A549 (cell line): Measurements from ENCODE around the gene TJP3. TPM values are rescaled to one million over a fixed set of nuclear protein-coding genes. Genes with fewer than 3 reads are reported as not detected.

Experiments used
- ATAC-seq, 2 experiments: fragments of 200-7000 bp in 1 of 2; fragments of >200 bp in 1 of 2; cut with Nextera tagmentation in 1 of 2; cut with Tn5 transposase in 1 of 2; 3 replicates each; pipeline versions ENCODE4 v1.8.0 to v1.9.1; 2018 to 2020; ENCODE audit warnings: mild to moderate bottlenecking in 1 of 2, moderate library complexity in 1 of 2
- CTCF ChIA-PET: fragments of 300-600 bp; sonication (Branson Sonifier 250); formaldehyde crosslinking; extraction: SDS; loops from one replicate; lab custom pipeline; 2021; ENCODE audit warnings: antibody characterized with exemption, inconsistent platforms; lab: Yijun Ruan, JAX
- POLR2A ChIA-PET: fragments of 350-600 bp; formaldehyde crosslinking; extraction: SDS; loops from one replicate; lab custom pipeline; 2021; ENCODE audit warnings: antibody characterized with exemption, inconsistent platforms; lab: Yijun Ruan, JAX
- DNase-seq, 2 experiments: peaks; one replicate each; pipeline versions ENCODE4 v3.0.0 to v3.0.0-alpha.2; 2011 to 2016; ENCODE audit warnings: low read depth in 1 of 2, low spot score in 1 of 2
- FAIRE-seq: peaks from 2 replicates; lab custom pipeline; 2011; peaks lifted over from hg19 to GRCh38; lab: Jason Lieb, UNC
- H3K27ac ChIP-seq, 2 experiments: fragments of >200 bp; sonication (Bioruptor Twin); formaldehyde crosslinking; 3 replicates each; pipeline ENCODE4 v1.5.1; 2016 to 2017
- H3K4me1 ChIP-seq: fragments of >200 bp; sonication (Bioruptor Twin); formaldehyde crosslinking; 3 replicates; pipeline ENCODE4 v1.6.1; 2016
- H3K4me2 ChIP-seq: fragments of >200 bp; sonication (Bioruptor Twin); formaldehyde crosslinking; 3 replicates; pipeline ENCODE4 v1.6.1; 2016
- H3K4me3 ChIP-seq: fragments of >200 bp; sonication (Bioruptor Twin); formaldehyde crosslinking; 3 replicates; pipeline ENCODE4 v1.5.1; 2016
- H3K9me3 ChIP-seq: fragments of >200 bp; sonication (Bioruptor Twin); formaldehyde crosslinking; 3 replicates; pipeline ENCODE4 v1.6.1; 2016
- BHLHE40 ChIP-seq: IDR thresholded peaks from 2 replicates; pipeline ENCODE4 v1.6.1; 2012; ENCODE audit warnings: low read depth, low read length, inconsistent platforms
- CBX8 ChIP-seq: fragments of 200-600 bp; sonication (generic); IDR thresholded peaks from 2 replicates; pipeline ENCODE4 v1.6.1; 2016
- ESRRA ChIP-seq: fragments of 150-350 bp; IDR thresholded peaks from 2 replicates; pipeline ENCODE4 v1.6.1; 2014; ENCODE audit warnings: mild to moderate bottlenecking, low read length, borderline replicate concordance
- FOSB ChIP-seq: fragments of 250-450 bp; sonication (Bioruptor Pico); IDR thresholded peaks from 2 replicates; pipeline ENCODE4 v1.5.0; 2020; ENCODE audit warnings: mild to moderate bottlenecking, moderate library complexity
- FOXS1 ChIP-seq: fragments of 250-450 bp; sonication (Bioruptor Pico); IDR thresholded peaks from 2 replicates; pipeline ENCODE4 v1.5.0; 2020; ENCODE audit warnings: mild to moderate bottlenecking, moderate library complexity
- HEYL ChIP-seq: fragments of 250-450 bp; sonication (Bioruptor Pico); IDR thresholded peaks from 2 replicates; pipeline ENCODE4 v1.8.0; 2021; ENCODE audit warnings: mild to moderate bottlenecking, moderate library complexity
- JUNB ChIP-seq: fragments of >200 bp; sonication (Bioruptor Twin); formaldehyde crosslinking; IDR thresholded peaks from 2 replicates; pipeline ENCODE4 v1.6.1; 2016
- KDM1A ChIP-seq: fragments of 200-600 bp; sonication (generic); IDR thresholded peaks from 2 replicates; pipeline ENCODE4 v1.6.1; 2016; ENCODE audit warnings: low read depth, mild to moderate bottlenecking
- KDM5A ChIP-seq: fragments of 200-600 bp; sonication (generic); IDR thresholded peaks from 2 replicates; pipeline ENCODE4 v1.6.1; 2016; ENCODE audit warnings: antibody characterized with exemption, mild to moderate bottlenecking
- MAFK ChIP-seq: fragments of 450-650 bp; IDR thresholded peaks from 2 replicates; pipeline ENCODE4 v1.6.1; 2014; ENCODE audit not compliant: partially characterized antibody
- MAZ ChIP-seq: fragments of 150-350 bp; IDR thresholded peaks from 2 replicates; pipeline ENCODE4 v1.6.1; 2014; ENCODE audit warnings: antibody characterized with exemption, low read depth, low read length, borderline replicate concordance
- NPAS2 ChIP-seq: fragments of 250-450 bp; sonication (Bioruptor Pico); IDR thresholded peaks from 2 replicates; pipeline ENCODE4 v1.8.0; 2022; ENCODE audit warnings: mild to moderate bottlenecking, moderate library complexity, borderline replicate concordance
- NR3C1 ChIP-seq: fragments of >200 bp; sonication (Bioruptor Twin); formaldehyde crosslinking; IDR thresholded peaks from 3 replicates; pipeline ENCODE4 v1.6.1; 2017
- POLR2AphosphoS2 ChIP-seq: conservative IDR thresholded peaks from 2 replicates; pipeline ENCODE4 v1.6.1; 2012; ENCODE audit warnings: low read length, improper control_type of control experiment, inconsistent platforms
- RFX5 ChIP-seq: fragments of 450-650 bp; IDR thresholded peaks from 2 replicates; pipeline ENCODE4 v1.7.1; 2014; ENCODE audit warnings: antibody characterized with exemption, mild to moderate bottlenecking, moderate library complexity
- RNF2 ChIP-seq: fragments of 200-600 bp; sonication (generic); IDR thresholded peaks from 2 replicates; pipeline ENCODE4 v1.6.1; 2016; ENCODE audit warnings: low read depth, mild to moderate bottlenecking, antibody characterized with exemption, moderate library complexity, borderline replicate concordance
- SMC3 ChIP-seq: fragments of >200 bp; sonication (Bioruptor Twin); formaldehyde crosslinking; IDR thresholded peaks from 3 replicates; pipeline ENCODE4 v1.6.1; 2018; ENCODE audit warnings: inconsistent platforms
- SREBF2 ChIP-seq: fragments of 450-650 bp; IDR thresholded peaks from 2 replicates; pipeline ENCODE4 v1.6.1; 2014; ENCODE audit warnings: mild to moderate bottlenecking, moderate library complexity
- ZSCAN20 ChIP-seq: fragments of 250-450 bp; sonication (Bioruptor Pico); IDR thresholded peaks from 2 replicates; pipeline ENCODE4 v1.8.0; 2022; ENCODE audit warnings: mild to moderate bottlenecking, moderate library complexity
- WGBS: methylation state at CpG from one replicate; pipeline ENCODE4 v1.1.6; 2017; ENCODE audit errors: missing lambda C conversion rate; 5-methylcytosine and 5-hydroxymethylcytosine counted together
- polyA plus RNA-seq, 4 experiments: library from polyadenylated mRNA; depleted of rRNA in 3 of 4; stranded (reverse); fragments of >200 nt; fragmentation: RNase III in 1 of 4; extraction: RNeasy Plus Mini Kit Qiagen cat#74134 plus additional on column Dnase treatment in 1 of 4; gene quantifications; 2 replicates in 3 of 4; 3 replicates in 1 of 4; pipeline ENCODE4 v1.2.3, GENCODE V29; 2011 to 2017
- TF ChIP-seq, protein P1 (sequence below): fragments of 250-450 bp; sonication (Bioruptor Pico); IDR thresholded peaks from 2 replicates; pipeline ENCODE4 v1.5.0; 2021; ENCODE audit warnings: mild to moderate bottlenecking, moderate library complexity, borderline replicate concordance
- TF ChIP-seq, protein P2 (sequence below): fragments of >200 bp; sonication (Bioruptor Twin); formaldehyde crosslinking; IDR thresholded peaks from 3 replicates; pipeline ENCODE4 v1.5.1; 2016
- TF ChIP-seq, protein P3 (sequence below): fragments of 450-650 bp; IDR thresholded peaks from 2 replicates; pipeline ENCODE4 v1.6.1; 2014; ENCODE audit warnings: antibody characterized with exemption
- TF ChIP-seq, protein P4 (sequence below): fragments of 250-450 bp; sonication (Bioruptor Pico); IDR thresholded peaks from 2 replicates; pipeline ENCODE4 v1.5.0; 2020; ENCODE audit warnings: low read depth, mild to moderate bottlenecking, moderate library complexity
- TF ChIP-seq, protein P5 (sequence below): IDR thresholded peaks from 2 replicates; pipeline ENCODE4 v1.6.1; 2012

The TJP3 gene
- polyA plus RNA-seq, 2 of the 4 experiments (the other 2 are of a cell fraction), result 1.5 to 2.3 TPM

DNA sequence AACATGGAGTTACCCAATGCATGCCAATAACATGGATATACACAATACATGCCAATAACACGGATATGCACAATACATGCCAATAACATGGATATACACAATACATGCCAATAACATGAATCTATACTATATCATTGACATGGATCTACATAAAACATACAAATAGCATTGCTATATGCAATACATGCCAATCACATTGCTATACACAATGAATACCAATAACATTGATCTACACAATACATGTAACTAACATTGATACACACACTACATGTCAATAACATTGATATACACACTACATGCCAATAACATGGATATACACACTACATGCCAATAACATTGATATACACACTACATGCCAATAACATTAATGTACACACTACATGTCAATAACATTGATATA lies 7.0 kb upstream of the TJP3 start:
- TF ChIP-seq MAFK, result no peak
- TF ChIP-seq JUNB, result no peak
- TF ChIP-seq RFX5, result no peak
- no peak for TF ChIP-seq ZSCAN20 (CRISPR knock-in tag)
- TF ChIP-seq, protein P1, sequence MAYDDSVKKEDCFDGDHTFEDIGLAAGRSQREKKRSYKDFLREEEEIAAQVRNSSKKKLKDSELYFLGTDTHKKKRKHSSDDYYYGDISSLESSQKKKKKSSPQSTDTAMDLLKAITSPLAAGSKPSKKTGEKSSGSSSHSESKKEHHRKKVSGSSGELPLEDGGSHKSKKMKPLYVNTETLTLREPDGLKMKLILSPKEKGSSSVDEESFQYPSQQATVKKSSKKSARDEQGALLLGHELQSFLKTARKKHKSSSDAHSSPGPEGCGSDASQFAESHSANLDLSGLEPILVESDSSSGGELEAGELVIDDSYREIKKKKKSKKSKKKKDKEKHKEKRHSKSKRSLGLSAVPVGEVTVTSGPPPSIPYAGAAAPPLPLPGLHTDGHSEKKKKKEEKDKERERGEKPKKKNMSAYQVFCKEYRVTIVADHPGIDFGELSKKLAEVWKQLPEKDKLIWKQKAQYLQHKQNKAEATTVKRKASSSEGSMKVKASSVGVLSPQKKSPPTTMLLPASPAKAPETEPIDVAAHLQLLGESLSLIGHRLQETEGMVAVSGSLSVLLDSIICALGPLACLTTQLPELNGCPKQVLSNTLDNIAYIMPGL (CRISPR knock-in tag), result no peak
- no peak for TF ChIP-seq FOSB (CRISPR knock-in tag)
- no peak for TF ChIP-seq RNF2
- no peak for TF ChIP-seq NR3C1
- no peak for TF ChIP-seq ESRRA
- TF ChIP-seq FOXS1 (CRISPR knock-in tag), result no peak
- TF ChIP-seq BHLHE40, result no peak
- TF ChIP-seq HEYL, result no peak
- no peak for TF ChIP-seq SREBF2
- H3K27ac ChIP-seq, result peak overlapping the region in 1 of 2 experiments; percentile 69; a peak in 3 of 6 replicates
- FAIRE-seq (no peak), ATAC-seq (no peak), DNase-seq (no peak)
- H3K4me1 ChIP-seq, result peaks cover 4% of the 10 kb centered on the region; the same call in 1 of the 3 replicates
- CTCF ChIA-PET, result interaction anchor here (0.7 to 3.4 kb wide), 7 partner anchors 8 to 40 kb away, joined by 3 to 13 read pairs (median 5); partner anchors contain the start of gene TJP3
- H3K9me3 ChIP-seq, result no peaks in the 10 kb centered on the region
- 5% methylated on average over 1 of the region's 1 CpG for WGBS
- no peak overlapping the region for H3K4me3 ChIP-seq
- H3K4me2 ChIP-seq, result peak overlapping the region; percentile 75
- POLR2A ChIA-PET, result no interaction called here

DNA sequence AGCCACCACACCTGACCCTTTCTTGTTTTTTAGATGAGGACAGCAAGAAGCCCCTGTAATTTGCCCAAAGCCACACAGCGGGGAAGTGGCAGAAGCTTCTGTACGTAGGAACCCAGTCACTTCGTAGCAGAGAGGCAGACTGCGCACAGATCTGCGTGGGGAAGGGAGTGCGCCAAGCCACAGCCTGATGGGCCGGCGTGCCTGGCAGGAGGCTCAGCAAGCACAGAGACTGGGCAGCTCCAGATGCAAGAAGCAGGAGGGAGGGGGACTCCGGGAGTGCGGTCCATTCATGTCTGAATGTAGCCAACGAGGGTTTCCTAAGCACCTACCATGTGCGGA lies 347 bp upstream of the TJP3 start:
- WGBS, result 98% methylated on average over 4 of the region's 12 CpGs
- CTCF ChIA-PET, result interaction anchor here (1.6 to 7.3 kb wide), 4 partner anchors 8 to 145 kb away, joined by 3 to 57 read pairs (median 10); partner anchors contain the start of gene PIP5K1C
- TF ChIP-seq POLR2AphosphoS2 (no peak), FOSB (CRISPR knock-in tag) (no peak), ESRRA (no peak), MAFK (no peak), SMC3 (no peak), NPAS2 (CRISPR knock-in tag) (no peak), MAZ (no peak), KDM1A (no peak), KDM5A (no peak), CBX8 (no peak), ZSCAN20 (CRISPR knock-in tag) (no peak)
- TF ChIP-seq, protein P2, sequence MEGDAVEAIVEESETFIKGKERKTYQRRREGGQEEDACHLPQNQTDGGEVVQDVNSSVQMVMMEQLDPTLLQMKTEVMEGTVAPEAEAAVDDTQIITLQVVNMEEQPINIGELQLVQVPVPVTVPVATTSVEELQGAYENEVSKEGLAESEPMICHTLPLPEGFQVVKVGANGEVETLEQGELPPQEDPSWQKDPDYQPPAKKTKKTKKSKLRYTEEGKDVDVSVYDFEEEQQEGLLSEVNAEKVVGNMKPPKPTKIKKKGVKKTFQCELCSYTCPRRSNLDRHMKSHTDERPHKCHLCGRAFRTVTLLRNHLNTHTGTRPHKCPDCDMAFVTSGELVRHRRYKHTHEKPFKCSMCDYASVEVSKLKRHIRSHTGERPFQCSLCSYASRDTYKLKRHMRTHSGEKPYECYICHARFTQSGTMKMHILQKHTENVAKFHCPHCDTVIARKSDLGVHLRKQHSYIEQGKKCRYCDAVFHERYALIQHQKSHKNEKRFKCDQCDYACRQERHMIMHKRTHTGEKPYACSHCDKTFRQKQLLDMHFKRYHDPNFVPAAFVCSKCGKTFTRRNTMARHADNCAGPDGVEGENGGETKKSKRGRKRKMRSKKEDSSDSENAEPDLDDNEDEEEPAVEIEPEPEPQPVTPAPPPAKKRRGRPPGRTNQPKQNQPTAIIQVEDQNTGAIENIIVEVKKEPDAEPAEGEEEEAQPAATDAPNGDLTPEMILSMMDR, result no peak
- TF ChIP-seq, protein P1 (CRISPR knock-in tag), result no peak
- TF ChIP-seq, protein P3, sequence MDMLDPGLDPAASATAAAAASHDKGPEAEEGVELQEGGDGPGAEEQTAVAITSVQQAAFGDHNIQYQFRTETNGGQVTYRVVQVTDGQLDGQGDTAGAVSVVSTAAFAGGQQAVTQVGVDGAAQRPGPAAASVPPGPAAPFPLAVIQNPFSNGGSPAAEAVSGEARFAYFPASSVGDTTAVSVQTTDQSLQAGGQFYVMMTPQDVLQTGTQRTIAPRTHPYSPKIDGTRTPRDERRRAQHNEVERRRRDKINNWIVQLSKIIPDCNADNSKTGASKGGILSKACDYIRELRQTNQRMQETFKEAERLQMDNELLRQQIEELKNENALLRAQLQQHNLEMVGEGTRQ, result no peak
- TF ChIP-seq, protein P4, sequence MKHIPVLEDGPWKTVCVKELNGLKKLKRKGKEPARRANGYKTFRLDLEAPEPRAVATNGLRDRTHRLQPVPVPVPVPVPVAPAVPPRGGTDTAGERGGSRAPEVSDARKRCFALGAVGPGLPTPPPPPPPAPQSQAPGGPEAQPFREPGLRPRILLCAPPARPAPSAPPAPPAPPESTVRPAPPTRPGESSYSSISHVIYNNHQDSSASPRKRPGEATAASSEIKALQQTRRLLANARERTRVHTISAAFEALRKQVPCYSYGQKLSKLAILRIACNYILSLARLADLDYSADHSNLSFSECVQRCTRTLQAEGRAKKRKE (CRISPR knock-in tag), result no peak
- TF ChIP-seq, protein P5, sequence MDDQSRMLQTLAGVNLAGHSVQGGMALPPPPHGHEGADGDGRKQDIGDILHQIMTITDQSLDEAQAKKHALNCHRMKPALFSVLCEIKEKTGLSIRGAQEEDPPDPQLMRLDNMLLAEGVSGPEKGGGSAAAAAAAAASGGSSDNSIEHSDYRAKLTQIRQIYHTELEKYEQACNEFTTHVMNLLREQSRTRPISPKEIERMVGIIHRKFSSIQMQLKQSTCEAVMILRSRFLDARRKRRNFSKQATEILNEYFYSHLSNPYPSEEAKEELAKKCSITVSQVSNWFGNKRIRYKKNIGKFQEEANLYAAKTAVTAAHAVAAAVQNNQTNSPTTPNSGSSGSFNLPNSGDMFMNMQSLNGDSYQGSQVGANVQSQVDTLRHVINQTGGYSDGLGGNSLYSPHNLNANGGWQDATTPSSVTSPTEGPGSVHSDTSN, result no peak
- Histone ChIP-seq H3K4me1 (peaks cover 41% of the 10 kb centered on the region), H3K4me3 (no peak overlapping the region), H3K9me3 (no peaks in the 10 kb centered on the region), H3K27ac (peak overlapping the region; percentile 76 to 83; a peak in 5 of 6 replicates), H3K4me2 (peak overlapping the region; percentile 91)
- ATAC-seq (no peak; a peak in 1 of 6 replicates), FAIRE-seq (no peak), DNase-seq (no peak)
- POLR2A ChIA-PET, result no interaction called here
